ENCODE data around the gene C6orf89. TPM values are rescaled to one million over a fixed set of nuclear protein-coding genes. Genes with fewer than 3 reads are reported as not detected.

Gene C6orf89
- total RNA-seq, 1 donor from 2014 or later = 32.3 TPM

GRCh38 chr6:36871686-36872085 lies 14.1 kb upstream of the C6orf89 start:
- Mint-ChIP-seq H3K4me1 (peaks cover 48% of the 10 kb centered on the region), H3K27me3 (ENCODE audit: low read depth) (no peaks in the 10 kb centered on the region), H3K36me3 (ENCODE audit: low read depth) (peaks cover 2% of the 10 kb centered on the region), H3K4me3 (peak overlapping the region; percentile 54), H3K9me3 (no peaks in the 10 kb centered on the region), H3K27ac (ENCODE audit: unreplicated experiment) (no peak overlapping the region)
- TF ChIP-seq, protein P1, sequence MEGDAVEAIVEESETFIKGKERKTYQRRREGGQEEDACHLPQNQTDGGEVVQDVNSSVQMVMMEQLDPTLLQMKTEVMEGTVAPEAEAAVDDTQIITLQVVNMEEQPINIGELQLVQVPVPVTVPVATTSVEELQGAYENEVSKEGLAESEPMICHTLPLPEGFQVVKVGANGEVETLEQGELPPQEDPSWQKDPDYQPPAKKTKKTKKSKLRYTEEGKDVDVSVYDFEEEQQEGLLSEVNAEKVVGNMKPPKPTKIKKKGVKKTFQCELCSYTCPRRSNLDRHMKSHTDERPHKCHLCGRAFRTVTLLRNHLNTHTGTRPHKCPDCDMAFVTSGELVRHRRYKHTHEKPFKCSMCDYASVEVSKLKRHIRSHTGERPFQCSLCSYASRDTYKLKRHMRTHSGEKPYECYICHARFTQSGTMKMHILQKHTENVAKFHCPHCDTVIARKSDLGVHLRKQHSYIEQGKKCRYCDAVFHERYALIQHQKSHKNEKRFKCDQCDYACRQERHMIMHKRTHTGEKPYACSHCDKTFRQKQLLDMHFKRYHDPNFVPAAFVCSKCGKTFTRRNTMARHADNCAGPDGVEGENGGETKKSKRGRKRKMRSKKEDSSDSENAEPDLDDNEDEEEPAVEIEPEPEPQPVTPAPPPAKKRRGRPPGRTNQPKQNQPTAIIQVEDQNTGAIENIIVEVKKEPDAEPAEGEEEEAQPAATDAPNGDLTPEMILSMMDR (conservative IDR thresholded peaks at IDR 0.05) = no peak
- DNase-seq (ENCODE audit: low read depth, low spot score) = no peak

- no peaks in the 10 kb centered on the region for H3K9me3 Mint-ChIP-seq
- H3K4me1 Mint-ChIP-seq = peaks cover 42% of the 10 kb centered on the region
- H3K27ac Mint-ChIP-seq (ENCODE audit: unreplicated experiment) = peak overlapping the region; percentile 1
- no peak for DNase-seq (ENCODE audit: low read depth, low spot score)
- H3K27me3 Mint-ChIP-seq (ENCODE audit: low read depth) = peaks cover 10% of the 10 kb centered on the region
- H3K4me3 Mint-ChIP-seq = peak overlapping the region; percentile 99
- TF ChIP-seq, protein P1 (conservative IDR thresholded peaks at IDR 0.05) = no peak
- peaks cover 2% of the 10 kb centered on the region for H3K36me3 Mint-ChIP-seq (ENCODE audit: low read depth)
These were observed 12.6 kb upstream of the C6orf89 start for GRCh38 chr6:36873115-36873514.

- no peak for DNase-seq (ENCODE audit: low read depth, low spot score)
- Mint-ChIP-seq H3K4me1 (peaks cover 40% of the 10 kb centered on the region), H3K27ac (ENCODE audit: unreplicated experiment) (peak overlapping the region; percentile 100), H3K4me3 (peak overlapping the region; percentile 99), H3K9me3 (no peaks in the 10 kb centered on the region), H3K36me3 (ENCODE audit: low read depth) (peaks cover 2% of the 10 kb centered on the region), H3K27me3 (ENCODE audit: low read depth) (peaks cover 16% of the 10 kb centered on the region)
- TF ChIP-seq, protein P1 (conservative IDR thresholded peaks at IDR 0.05) = no peak
These were observed 11.9 kb upstream of the C6orf89 start for GRCh38 chr6:36873612-36874442.

DNA sequence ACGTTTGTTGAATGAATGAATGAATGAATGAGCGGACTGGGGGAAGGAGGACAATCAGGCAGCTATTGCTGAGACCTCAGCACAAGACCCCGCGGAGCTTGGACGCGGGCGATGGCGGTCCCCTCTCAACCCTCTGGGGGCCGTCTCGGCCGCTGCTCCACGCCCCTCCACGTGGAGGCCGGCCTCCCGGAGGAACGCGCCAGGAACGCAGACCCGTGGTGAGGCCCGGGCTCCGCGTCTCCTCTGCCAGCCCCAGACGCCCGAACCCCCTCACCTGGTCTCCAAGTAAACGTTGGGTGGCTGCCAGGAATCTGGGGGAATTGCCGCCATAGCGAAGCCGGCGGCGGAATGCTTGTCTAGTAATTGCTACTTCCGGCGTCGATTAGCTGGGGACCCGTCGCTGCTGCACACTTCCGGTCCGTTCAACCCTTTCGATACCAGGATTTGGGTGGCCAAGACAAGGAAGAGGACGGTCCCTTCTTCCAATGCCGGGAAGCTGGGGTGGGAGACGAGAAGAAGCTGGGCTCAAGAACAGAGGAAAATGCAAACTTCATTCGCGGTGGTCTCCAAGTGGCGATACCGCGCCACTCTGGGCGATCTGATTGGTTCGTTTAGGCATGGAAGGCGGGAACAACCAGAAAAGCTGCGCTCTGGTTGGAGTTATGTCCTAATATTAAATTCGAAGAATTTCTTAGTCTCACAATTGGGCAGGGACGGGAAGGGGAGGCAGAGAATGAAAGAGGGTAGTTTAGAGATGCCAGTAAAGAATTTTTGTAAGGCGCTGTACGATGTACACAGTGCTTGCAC lies 11.1 kb upstream of the C6orf89 start, which contains the start of gene PPIL1:
TSS of gene PPIL1 (minus strand) at position 361 of the 807 bp plus-strand sequence. CDS start at position 330, 31 bp downstream.
- Mint-ChIP-seq H3K4me3 (peak within 1 kb of the TSS; percentile 99), H3K27ac (ENCODE audit: unreplicated experiment) (peak within 1 kb of the TSS; percentile 100), H3K9me3 (no peaks in the 10 kb centered on the region), H3K27me3 (ENCODE audit: low read depth) (peaks cover 24% of the 10 kb centered on the region), H3K4me1 (peaks cover 40% of the 10 kb centered on the region), H3K36me3 (ENCODE audit: low read depth) (peaks cover 2% of the 10 kb centered on the region)
- TF ChIP-seq, protein P1 (conservative IDR thresholded peaks at IDR 0.05) = no peak
- peak; percentile 75 for DNase-seq (ENCODE audit: low read depth, low spot score)

DNA sequence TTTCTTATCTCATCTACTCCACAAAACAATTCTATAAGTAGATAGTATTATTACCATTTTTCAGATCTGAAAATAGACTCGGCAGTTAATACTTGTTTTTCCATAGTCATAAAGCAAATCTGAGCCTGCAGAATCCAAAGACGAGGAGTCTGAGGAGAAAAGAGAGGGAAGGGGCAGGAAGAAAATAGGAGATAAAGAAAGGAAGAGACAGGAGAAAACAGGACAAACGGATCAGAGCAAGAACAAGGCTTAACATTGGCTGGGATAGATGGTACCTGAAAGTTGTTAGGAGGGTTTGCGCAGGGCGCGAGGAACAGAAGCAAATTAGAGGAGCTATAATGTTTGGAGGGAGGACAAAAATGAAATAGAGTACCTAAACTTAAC lies 10.5 kb upstream of the C6orf89 start:
- no peak for DNase-seq (ENCODE audit: low read depth, low spot score)
- Mint-ChIP-seq H3K36me3 (ENCODE audit: low read depth) (peaks cover 2% of the 10 kb centered on the region), H3K4me3 (peak overlapping the region; percentile 99), H3K27ac (ENCODE audit: unreplicated experiment) (peak overlapping the region; percentile 100), H3K4me1 (peaks cover 37% of the 10 kb centered on the region), H3K9me3 (no peaks in the 10 kb centered on the region), H3K27me3 (ENCODE audit: low read depth) (peaks cover 28% of the 10 kb centered on the region)
- TF ChIP-seq, protein P1 (conservative IDR thresholded peaks at IDR 0.05) = no peak
